T-helper 2 cell (primary cell): ENCODE data around the gene ACACA.
A peak's percentile ranks its signal among the peaks of the same experiment; 100 is the strongest.
"Not testable (repeated sequence)": the region's sequence is repeated elsewhere in the genome, so short reads cannot be mapped to it uniquely, and the experiment has no call there.

ENCODE experiments used
- DNase-seq, 5 experiments: peaks; one replicate each; pipeline versions ENCODE4 v3.0.0 to v3.0.0-alpha.2; 2012 to 2022

ACACA gene

GRCh38 chr17:37392024-37392590 is 14.5 kb downstream of the ACACA start:
- DNase-seq: peak in 1 of 5 experiments; percentile 52

GRCh38 chr17:37391146-37391545 is 15.5 kb downstream of the ACACA start:
- DNase-seq: no peak

- no peak for DNase-seq
Observed at GRCh38 chr17:37389160-37389559, 17.5 kb downstream of the ACACA start.

GRCh38 chr17:37388266-37388665 is 18.4 kb downstream of the ACACA start:
- no peak for DNase-seq

- DNase-seq: no peak
Observed at GRCh38 chr17:37386462-37386861, 20.2 kb downstream of the ACACA start.

GRCh38 chr17:37385474-37385990 is 21.1 kb downstream of the ACACA start:
- DNase-seq: no peak

- no peak for DNase-seq
Observed at GRCh38 chr17:37384560-37385149, 22.0 kb downstream of the ACACA start.

- no peak for DNase-seq
Observed at GRCh38 chr17:37382056-37382455, 24.6 kb downstream of the ACACA start.

- DNase-seq: no peak
Observed at GRCh38 chr17:37375706-37376105, 30.9 kb downstream of the ACACA start, which contains the start of gene C17orf78. Gene C17orf78, plus strand, starts transcription at chr17:37375985. Its CDS starts 108 bp downstream, at chr17:37376093.

- peak in 4 of 5 experiments; percentile 23 to 82 (median 36) for DNase-seq
Observed at GRCh38 chr17:37373530-37374159, 33.0 kb downstream of the ACACA start.

- DNase-seq: no peak
Observed at GRCh38 chr17:37368577-37368976, 38.1 kb downstream of the ACACA start.

- no peak for DNase-seq
Observed at GRCh38 chr17:37365589-37365988, 41.0 kb downstream of the ACACA start.

- DNase-seq: no peak
Observed at GRCh38 chr17:37361543-37361942, 45.1 kb downstream of the ACACA start.

- no peak for DNase-seq
Observed at GRCh38 chr17:37360632-37361031, 46.0 kb downstream of the ACACA start.

- DNase-seq: no peak
Observed at GRCh38 chr17:37359682-37360188, 46.9 kb downstream of the ACACA start.

GRCh38 chr17:37358830-37359681 is 47.6 kb downstream of the ACACA start:
- peak; percentile 80 to 97 (median 86) for DNase-seq

- DNase-seq: peak in 2 of 5 experiments; percentile 12 to 54
Observed at GRCh38 chr17:37358098-37358829, 48.4 kb downstream of the ACACA start.

GRCh38 chr17:37356796-37357569 is 49.7 kb downstream of the ACACA start:
- not testable (repeated sequence) for DNase-seq

- not testable (repeated sequence) for DNase-seq
Observed at GRCh38 chr17:37346863-37347402, 59.7 kb downstream of the ACACA start.

GRCh38 chr17:37344519-37344918 is 62.1 kb downstream of the ACACA start:
- DNase-seq: peak in 1 of 5 experiments; percentile 65

- no peak for DNase-seq
Observed at GRCh38 chr17:37342589-37342988, 64.0 kb downstream of the ACACA start.
